Stimulated activated CD8-positive, alpha-beta memory T cell treated with anti-CD3 and anti-CD28 coated beads, Interleukin-2, amount 100 ng/mL, for 48 hours (primary cell): ENCODE measurements around the gene HHATL.

Experiments
- DNase-seq, 2 donors: peaks; one replicate each; pipeline ENCODE4 v3.0.0-alpha.2; 2020; ENCODE audit warnings: low read depth in 2 of 2

Gene HHATL, protein sequence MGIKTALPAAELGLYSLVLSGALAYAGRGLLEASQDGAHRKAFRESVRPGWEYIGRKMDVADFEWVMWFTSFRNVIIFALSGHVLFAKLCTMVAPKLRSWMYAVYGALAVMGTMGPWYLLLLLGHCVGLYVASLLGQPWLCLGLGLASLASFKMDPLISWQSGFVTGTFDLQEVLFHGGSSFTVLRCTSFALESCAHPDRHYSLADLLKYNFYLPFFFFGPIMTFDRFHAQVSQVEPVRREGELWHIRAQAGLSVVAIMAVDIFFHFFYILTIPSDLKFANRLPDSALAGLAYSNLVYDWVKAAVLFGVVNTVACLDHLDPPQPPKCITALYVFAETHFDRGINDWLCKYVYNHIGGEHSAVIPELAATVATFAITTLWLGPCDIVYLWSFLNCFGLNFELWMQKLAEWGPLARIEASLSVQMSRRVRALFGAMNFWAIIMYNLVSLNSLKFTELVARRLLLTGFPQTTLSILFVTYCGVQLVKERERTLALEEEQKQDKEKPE

DNA sequence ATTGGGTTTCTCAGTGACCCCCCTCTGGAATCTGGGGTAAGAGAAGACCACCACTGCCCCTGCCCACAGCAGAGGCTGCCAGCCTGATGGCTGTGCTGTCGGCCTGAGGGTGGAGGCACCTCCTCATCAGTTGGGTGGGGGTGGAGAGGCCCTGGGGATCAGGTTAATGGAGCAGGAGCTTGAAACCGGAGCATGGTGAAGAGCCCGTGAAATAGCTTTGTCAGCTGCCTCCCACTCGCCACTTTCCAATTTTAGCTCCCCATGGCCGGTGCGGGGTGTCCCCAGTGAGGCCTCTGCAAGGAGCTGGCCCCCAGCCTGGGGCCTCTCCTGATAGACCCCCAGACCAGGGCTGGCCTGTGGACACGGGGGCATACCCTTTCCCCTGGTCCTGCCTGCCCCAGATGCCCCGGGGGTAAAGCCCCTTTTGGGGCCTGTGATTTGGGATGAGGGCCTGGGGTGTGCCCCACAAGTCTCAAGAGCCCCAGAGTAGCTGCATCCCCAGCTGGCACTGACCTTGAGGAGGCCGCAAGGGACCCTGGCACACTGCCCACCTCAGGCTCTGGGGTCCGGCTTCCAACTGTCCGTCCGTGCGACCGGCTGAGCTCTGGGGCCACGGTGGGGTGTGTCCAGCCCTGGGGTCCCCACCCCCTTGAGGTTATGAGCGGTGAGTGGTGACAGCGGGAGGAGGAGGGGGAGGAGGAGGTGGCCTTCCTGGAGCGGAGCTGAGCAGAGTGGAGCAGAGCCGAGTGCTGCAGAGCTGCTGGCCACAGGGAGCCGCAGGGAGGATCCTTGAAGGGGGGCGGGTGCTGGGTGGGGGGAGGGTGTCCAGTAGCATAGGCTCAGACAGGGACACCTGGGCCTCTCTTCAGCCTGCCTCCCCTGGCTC lies at the start of gene HHATL:
HHATL (minus strand) TSS at position 733 of the 886 bp plus-strand sequence. CDS start 1,972 bp downstream, outside the sequence.
- no peak for DNase-seq

DNA sequence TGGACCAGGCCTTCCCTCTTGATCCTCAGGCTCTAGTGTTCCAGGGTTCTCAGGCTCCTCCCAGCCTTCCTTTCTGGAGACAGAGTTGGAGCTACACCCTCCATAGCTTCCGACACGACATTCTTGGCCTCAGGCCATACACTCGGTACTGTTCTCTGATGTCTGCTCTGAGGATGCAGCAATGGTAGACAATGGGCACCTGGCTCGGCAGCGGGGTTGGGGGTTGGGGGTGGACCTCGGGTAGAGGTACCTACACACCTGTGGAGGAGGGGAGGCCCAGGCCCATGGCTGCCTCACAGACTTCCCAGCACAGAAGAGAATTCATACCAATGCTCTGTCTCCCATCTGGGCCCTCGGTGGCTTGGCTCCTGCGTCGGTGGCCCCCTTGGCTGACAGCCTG lies 49.0 kb upstream of the HHATL start:
- DNase-seq = no peak

DNA sequence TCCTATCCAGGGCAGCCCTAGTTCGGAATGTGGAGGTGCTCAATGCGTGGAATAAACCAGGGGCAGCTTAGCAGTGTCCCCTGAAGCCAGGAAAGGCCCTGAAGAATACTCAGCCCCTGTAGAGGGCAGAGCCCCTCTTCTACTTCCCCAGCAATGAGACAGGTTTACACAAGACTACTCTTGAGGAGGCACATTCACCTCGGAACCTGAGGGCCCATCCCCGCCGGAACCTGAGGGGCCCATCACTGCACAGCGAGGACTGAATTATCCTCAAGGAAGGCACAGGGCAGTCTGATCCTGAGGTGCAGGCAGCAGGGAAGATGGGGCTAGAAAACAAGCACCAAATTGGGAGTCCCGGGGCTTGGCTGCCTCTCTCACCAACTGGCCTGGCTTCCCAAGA lies 48.2 kb upstream of the HHATL start:
- no peak for DNase-seq

DNA sequence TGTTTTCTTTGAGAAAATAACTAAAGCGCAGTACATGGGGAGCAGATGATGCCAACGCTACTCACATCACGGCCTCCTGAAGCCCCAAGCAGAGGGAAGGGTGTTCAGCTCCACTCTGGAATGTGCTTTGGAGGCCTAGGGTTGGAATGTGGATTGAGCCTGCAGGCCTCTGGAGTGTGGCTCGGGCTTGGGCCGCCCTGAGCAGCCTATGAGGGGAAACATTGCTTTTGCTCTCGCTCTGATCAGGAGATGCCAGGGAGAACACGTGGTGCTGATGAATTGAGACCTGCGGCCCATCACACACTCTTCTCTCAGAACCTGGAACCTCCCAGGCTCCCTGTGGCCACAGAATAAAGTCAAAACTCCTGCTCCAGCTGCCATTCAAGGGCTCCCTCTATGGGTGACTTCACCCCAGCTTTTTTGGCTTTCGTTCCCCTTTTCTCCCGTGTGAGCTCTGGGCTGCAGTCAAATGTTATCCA lies 47.2 kb upstream of the HHATL start:
- DNase-seq = no peak

DNA sequence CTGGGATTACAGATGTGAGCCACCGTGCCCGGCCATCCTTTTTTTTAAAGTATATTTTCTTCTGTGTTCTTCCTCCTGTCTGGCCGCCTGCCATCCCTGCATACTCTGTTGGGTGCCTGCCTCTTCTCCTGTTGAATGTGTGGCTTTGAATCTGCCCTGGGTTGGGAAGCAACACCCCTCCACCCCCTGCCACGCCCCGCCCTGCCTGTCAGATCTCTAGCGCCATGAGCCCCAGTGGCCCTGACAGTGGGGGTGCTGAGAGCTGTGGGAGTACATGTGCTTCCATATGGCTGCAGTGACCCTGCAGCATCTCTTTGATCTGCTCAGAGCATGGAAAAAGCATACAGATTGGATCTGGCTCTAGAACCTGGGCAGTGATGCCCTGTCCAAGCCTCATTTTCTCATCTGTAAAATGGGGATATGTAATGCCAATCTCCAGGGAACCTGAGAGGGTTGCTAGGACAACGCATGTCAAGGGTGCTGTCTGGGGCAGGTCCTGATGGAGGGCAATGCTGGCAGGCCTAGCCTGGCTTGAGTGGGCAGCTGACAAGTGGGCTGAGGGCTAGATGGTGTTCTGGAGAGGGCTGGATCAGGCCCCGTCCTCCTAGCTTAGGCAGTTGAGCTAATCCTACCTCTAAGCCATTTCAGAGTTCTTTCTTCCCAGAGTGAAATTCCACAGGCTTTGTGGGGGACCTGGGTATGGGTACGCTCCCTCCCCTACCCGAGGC lies 46.6 kb upstream of the HHATL start:
- no peak for DNase-seq

DNA sequence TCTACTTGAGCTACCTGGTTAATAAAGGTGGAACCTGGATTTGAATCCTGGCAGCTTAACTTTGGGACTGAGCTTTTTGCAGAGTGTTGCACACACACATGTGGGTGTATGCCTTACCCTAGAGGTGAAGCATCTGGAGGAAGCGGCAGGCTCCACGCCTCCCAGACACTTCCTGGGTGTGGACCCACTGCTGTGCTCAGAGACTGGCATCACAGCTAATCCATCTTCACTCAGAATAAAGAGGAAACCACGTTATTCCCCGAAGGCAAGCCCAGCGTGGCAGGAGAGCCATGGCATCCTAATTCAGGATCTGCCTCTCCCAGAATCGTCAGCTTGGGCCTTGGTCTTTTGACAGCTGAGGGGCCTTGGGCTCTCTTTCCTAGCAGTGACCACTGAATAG lies 45.0 kb upstream of the HHATL start:
- no peak for DNase-seq

DNA sequence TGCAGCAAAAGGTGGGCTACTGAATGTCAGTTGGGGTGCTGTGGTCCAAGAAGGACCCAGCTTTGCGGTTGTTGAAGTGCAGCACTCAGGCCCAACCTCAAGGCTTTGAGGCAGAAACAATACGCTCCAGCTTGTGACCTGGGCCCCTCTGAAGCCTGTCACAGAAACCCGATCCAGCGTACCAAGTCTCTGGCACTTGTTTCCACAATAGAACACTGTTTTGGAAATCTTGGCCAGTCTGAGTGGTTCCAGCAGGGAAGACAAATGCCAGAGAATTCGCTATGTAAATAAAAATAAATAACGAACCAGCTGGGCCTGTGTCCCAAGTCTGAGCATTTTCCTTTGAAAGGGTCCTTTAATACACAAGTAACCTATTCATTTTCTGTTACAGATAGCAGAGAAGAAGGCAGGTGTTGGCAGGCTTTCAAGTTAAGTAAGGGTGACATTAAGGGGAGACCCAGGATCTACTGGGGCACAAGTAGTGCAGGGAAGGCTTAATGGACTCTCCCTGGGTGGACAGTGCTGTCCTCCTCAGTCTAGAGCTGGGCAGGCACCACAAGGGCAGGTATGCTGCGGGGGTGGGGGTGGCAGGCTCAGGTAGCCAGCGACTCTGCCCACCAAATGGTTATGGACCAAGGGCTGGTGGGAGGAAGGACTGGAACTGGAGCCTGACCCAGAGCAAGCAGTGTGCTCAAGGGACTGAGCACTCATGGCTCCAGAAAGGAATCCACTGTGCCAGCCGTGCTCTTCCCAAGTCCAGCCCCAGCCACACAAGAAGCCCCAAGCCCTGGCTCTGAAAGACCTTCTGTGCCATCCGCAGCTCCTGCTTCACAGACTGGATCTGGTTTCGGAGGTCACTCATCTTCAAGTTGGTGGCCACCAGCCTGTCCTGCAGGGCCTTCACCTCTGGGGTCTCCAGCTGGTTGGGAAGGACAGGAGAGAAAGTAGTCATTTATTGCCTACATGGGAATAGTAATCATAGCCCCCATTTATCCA lies 44.2 kb upstream of the HHATL start:
- no peak for DNase-seq

DNA sequence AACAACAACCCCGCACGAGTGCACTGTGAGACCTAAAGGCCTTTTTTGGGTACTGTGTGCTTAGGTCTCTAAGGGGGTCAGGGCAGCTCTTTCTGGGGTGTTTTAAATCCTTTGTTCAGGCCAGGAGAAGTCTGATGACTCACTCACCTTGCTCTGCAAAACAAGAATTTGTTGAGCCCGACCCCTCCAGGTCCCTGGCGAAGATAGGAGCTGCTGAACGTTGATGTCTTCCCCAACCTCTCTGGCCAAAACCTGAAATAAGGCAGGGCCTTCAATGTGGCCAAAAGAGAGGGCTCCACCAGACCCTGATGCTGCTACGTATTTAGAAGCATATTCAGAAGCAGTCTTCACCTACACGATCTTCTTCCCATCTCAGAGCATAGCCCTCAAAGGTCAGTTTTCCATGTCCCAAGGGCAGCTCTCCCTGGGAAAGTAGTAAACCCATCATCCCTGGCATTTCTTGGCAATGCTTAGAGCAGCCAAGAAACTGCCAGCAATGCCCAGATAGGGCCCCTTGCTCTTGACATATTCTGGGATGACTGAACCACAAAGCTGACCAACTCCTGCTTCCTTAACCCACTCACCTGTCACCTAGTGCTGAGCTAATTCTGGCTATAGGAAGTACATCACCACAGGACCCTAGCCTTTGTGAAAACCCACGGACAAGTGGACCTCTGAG lies 43.3 kb upstream of the HHATL start:
- no peak for DNase-seq

DNA sequence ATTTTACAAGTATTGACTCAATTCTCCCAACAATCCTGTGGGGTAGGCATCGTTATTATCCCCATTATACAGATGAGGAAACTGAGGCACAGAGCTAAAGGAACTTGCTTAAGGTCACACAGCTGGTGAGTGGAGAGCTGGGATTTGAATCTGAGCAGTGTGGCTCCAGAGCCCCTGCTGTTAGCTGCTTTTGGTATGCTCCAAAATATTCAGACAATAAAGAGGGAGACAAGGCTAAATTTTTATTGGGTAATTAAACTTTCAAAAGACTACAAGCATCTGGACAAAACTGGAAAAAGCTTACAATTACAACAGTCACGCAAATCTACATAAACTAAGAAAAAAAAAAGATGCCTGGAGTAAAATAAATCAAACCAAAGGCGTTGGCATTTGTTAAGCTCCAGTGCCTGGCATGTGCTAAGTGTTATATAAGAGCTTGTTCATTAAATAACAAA lies 42.7 kb upstream of the HHATL start:
- DNase-seq = no peak

DNA sequence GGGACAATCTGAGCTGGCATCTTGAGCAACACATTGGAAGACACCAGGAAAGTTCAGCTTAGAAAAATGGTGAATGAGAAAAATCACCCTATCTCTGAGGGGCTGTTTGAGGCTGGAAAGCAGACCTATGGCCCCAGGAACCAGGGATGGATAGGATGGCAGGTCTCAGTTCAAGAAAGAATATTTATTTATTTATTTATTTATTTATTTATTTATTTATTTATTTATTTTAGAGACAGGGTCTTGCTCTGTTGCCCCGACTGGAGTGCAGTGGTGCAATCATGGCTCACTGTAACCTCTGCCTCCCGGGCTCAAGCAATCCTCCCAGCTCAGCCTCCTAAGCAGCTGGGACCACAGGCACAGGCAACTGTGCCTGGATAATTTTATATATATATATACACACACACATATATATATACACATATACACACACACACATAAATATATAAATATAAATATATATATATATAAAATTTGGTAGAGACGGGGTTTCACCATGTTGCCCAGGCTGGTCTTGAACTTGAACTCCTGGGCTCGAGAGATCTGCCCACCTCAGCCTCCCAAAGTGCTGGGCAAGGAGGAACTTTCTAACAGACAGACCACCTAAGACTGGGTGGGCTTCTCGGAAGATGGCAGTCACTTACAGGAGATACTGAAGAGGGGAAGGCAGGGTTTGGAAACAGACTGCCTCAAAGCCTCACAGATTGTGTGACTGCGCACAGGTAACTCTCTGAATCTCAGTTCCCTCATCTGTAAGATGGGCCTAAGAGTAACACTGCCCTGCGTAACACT lies 40.8 kb upstream of the HHATL start:
- no peak for DNase-seq

DNA sequence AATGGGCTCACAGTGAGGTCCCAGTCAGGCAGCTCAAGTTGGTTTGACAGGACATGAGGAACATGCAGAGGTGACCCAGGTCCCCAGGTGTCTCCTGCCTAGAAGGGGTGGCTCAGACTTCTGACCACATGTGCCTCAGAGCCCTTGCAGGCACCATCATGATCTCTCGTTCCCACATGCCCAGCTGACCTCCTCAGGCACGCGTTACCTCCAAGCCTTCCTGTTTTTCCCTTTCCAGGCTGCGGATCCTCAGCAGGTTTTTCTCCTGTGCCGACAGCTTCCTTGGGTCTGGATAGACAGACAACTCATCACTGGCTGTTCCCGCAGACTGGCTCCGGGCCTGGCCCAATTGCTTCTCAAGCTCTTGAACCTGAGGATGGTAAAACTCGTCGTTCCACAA lies 40.1 kb upstream of the HHATL start:
- no peak for DNase-seq

DNA sequence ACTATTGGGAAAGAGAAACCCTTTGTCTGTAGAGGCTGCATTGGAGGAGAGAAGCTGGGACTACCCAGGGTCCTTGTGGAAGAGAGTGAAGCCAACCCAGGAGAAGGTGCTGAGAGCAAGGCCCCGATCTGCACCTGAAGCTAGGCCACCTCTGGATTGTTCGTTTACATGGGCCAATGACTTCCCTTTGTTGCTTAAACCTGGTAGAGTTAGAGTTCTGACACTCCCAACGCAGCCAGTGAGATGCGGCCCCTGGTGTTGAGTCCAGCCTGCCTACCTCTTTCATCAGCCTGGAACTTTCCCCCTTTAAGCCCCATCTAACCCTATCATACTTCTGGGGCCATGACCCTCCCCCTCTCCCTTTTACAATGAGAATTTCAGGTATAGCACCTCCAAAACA lies 39.7 kb upstream of the HHATL start:
- no peak for DNase-seq

DNA sequence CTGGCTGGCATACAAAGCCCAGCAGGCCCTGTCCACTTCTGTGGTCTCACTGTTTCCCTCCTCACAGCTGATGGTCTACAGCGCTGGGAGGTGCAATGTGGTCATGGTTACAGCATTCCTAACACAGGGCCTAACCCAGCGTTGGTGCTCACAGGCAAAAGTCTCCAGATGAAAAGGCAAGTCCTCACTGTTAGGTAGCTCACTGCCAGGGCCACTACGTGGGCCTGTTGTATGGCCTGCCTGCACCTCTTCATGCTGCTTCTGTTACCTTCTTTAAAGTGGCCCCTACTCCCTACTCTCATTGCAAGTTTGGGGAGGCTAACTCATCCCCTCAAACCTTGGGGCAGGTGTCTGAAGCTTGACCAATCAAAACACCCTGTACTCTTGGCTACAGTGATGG lies 39.2 kb upstream of the HHATL start:
- DNase-seq = no peak

DNA sequence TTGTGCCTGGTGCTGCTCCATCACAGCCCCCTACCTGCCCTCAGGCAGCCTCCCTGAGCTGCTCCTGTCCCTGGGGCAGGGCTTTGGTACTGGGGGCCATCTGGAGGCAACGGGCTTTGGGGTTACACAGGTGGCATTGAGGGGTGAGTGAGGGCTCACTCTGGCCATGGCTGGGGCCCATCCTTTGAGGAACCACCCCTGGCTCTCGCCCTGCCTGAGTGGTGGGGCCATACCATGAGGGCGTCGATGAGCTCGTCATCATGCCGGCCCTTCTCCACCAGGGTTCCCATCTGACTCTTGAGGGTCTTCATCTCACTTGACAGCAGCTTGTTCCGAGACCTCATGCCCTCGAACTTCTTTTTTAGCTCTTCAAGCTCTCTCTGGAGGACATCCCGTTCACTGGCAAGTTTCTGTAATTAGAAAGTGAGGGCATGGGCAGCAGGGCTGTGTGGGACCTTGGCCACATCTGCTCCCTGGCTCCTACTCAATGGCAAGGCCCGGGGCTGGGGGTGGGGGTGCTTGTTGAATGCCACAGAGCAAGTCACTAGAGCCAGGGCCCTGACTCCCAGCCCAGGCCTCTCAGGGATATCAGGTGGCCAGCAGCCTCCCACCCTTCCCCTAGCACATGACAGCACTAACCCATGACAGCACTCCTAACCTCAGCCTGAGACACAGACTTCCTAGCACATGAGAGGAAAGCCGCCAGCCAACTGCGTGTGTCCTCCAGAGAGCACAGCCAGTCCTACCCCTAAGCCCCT lies 37.0 kb upstream of the HHATL start:
- DNase-seq = no peak

DNA sequence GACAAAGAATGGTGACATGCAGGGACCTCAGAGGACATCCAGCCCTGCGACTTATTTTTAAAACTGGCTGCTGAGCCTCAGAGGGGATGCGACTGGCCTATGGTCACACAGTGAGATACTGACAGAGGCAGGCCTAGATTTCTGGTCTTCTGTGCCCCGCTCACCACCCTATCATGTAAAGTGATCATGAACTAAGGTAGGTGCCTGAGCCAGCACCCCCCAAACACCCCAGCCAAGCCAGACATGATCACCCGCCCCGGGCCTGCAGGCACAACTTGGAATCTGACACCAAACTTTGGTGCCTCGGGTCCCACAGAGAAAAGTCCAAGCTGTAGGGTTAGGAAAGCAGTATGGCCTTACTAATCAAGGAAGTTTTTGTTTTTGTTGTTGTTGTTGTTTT lies 33.9 kb upstream of the HHATL start:
- no peak for DNase-seq

DNA sequence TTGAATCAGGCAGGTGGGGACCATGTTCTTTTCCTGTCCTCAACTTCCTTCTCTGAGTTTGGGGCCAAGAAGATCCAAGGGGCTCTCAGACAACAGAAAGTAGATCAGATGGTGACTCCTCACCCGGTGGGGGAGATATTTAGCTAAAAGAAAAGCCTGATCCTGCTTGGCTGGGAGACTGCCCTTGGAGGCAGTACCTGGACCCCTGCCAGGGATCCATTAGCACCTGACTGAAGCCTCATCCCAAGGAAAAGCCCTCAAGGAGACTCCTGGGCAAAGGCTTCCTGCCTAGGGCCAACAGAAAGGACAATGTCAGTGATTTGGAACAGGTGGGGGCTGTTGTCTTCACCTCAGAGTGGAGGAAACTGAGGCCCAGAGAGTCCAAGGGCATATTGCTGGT lies 33.5 kb upstream of the HHATL start:
- DNase-seq = no peak

DNA sequence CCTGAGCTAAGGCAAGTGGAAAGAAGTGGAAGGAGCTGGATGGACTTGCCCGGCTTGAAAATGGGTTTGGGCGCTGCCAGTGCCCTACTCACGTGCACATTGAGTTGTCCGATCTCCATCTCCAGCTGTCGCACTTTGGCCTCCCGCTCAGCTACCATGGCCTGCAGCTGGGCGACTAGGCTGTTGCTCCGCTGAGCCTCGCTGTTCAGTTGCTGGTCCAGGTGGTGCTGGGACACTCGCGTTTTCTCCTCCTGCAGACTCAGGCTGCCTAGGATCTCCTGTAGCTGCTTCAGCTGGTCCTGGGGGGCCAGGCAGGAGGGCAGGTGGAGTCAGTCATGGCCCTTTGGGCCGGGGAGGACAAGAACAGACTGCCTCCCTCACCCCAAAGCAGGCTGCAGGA lies 33.0 kb upstream of the HHATL start:
- DNase-seq = no peak

DNA sequence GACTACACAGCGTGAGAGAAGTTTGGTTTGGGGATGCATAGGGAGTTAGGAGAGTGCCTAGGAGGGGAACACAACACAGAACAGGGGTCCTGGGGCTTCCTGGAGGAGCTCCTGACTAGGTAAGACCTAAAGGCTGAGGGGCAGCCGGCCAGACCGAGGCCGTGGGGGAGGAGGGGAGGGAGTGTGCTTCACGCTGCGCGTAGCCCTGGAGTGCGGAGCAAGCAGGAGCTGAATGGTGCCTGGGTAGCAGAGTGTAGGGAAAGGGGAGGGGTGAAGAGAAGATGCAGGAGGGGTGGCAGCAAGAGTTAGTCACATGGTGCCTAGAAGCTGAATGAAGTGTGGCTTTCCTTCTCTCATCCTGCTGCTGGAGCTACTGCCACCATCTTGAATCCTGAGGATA lies 32.4 kb upstream of the HHATL start:
- DNase-seq = no peak
